ENCODE measurements around the gene CREBBP.

GRCh38 chr16:3823427-3823826 is 57.1 kb downstream of the CREBBP start:
- TF ChIP-seq CTCF (IDR thresholded peaks at IDR 0.05; ENCODE audit: insufficient read depth, low read depth, low read length) = no peak
- TF ChIP-seq EZH2 (IDR thresholded peaks at IDR 0.05; ENCODE audit: insufficient read depth, low read length) = no peak

Measured in astrocyte (in vitro differentiated cells and primary cell).